Measurements from ENCODE around the gene SCG3.

DNA sequence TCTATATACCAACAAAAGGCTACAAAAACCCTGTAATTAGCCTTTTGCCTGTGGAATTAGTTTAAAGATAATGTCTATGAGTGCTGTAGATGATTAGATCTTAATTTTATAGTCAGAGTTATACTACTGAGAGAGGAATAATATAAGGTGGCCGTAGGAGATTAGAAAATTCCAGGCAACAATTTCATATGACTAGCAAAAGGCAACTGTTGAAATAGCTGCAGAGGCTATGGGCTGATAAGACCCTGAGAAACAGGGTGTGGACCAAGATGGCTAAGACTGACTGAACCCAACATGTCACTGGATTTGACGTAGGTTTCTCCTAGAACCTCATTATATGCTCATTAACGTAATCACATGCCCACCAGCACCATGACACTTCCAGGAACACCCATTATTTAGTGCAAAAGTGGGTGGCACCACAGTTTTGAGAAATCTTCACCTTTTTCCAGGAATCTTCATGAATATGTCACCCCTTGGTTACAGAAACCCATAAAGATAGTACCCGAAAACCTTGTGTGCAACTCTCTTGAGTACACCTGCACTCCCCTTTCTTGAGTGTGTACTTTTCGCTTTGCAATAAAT, 29.1 kb upstream of the SCG3 start:
- TF ChIP-seq LEF1 (IDR thresholded peaks at IDR 0.05; ENCODE audit: borderline replicate concordance): no peak
- TF ChIP-seq ELF4 (IDR thresholded peaks at IDR 0.05): no peak
- TF ChIP-seq SUZ12 (IDR thresholded peaks at IDR 0.05): no peak

All from HEK293T (cell line).